Measurements from ENCODE around the gene TMED1. TPM values are rescaled to one million over a fixed set of nuclear protein-coding genes. Genes with fewer than 3 reads are reported as not detected.
A peak's percentile ranks its signal among the peaks of the same experiment; 100 is the strongest.

Gene TMED1
- total and polyA plus RNA-seq, 4 donors: 25.8 to 49.8 (median 33.9) TPM

DNA sequence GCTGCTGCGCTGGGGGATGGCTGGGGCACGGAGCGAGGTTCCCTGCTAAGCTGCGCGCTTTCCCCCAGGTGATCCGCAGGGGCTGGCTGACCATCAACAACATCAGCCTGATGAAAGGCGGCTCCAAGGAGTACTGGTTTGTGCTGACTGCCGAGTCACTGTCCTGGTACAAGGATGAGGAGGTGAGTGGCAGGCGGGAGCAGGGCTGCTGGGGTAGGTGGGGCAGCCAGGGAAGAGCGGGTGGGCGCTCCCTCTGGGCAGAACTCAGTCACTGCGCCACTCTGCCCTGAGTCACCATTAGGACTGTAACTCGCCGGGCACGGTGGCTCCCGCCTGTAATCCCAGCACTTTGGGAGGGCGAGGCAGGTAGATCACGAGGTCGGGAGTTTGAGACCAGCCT is 23.8 kb downstream of the TMED1 start:
- ATAC-seq (ENCODE audit: insufficient read depth, low FRiP score) (no peak), DNase-seq (no peak)
- Histone ChIP-seq H3K4me3 (no peak overlapping the region), H3K9ac (ENCODE audit: insufficient read depth in 1 of 2, low read length in 2 of 2) (no peak overlapping the region), H3K4me1 (ENCODE audit: control insufficient read depth in 5 of 5, insufficient read depth in 5 of 5, low read length in 5 of 5) (peaks cover 0 to 4% (median 0%) of the 10 kb centered on the region in 5 donors), H3K9me3 (ENCODE audit: control insufficient read depth in 4 of 4, insufficient read depth in 3 of 4, low read length in 3 of 4) (no peaks in the 10 kb centered on the region), H3K27ac (ENCODE audit: low read depth in 1 of 2, low read length in 1 of 2) (no peak overlapping the region), H3K36me3 (ENCODE audit: control insufficient read depth in 4 of 4, insufficient read depth in 4 of 4, low read length in 4 of 4) (peaks cover 0 to 64% (median 20%) of the 10 kb centered on the region in 4 donors), H3K27me3 (ENCODE audit: control insufficient read depth in 3 of 3, insufficient read depth in 3 of 3, low read length in 2 of 3) (no peaks in the 10 kb centered on the region)
- 87 to 92% methylated on average over 19 of the region's 19 CpGs for WGBS, 2 donors
- TF ChIP-seq, protein P1, sequence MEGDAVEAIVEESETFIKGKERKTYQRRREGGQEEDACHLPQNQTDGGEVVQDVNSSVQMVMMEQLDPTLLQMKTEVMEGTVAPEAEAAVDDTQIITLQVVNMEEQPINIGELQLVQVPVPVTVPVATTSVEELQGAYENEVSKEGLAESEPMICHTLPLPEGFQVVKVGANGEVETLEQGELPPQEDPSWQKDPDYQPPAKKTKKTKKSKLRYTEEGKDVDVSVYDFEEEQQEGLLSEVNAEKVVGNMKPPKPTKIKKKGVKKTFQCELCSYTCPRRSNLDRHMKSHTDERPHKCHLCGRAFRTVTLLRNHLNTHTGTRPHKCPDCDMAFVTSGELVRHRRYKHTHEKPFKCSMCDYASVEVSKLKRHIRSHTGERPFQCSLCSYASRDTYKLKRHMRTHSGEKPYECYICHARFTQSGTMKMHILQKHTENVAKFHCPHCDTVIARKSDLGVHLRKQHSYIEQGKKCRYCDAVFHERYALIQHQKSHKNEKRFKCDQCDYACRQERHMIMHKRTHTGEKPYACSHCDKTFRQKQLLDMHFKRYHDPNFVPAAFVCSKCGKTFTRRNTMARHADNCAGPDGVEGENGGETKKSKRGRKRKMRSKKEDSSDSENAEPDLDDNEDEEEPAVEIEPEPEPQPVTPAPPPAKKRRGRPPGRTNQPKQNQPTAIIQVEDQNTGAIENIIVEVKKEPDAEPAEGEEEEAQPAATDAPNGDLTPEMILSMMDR (IDR thresholded peaks at IDR 0.05; ENCODE audit: control extremely low read depth, extremely low read depth): no peak

DNA sequence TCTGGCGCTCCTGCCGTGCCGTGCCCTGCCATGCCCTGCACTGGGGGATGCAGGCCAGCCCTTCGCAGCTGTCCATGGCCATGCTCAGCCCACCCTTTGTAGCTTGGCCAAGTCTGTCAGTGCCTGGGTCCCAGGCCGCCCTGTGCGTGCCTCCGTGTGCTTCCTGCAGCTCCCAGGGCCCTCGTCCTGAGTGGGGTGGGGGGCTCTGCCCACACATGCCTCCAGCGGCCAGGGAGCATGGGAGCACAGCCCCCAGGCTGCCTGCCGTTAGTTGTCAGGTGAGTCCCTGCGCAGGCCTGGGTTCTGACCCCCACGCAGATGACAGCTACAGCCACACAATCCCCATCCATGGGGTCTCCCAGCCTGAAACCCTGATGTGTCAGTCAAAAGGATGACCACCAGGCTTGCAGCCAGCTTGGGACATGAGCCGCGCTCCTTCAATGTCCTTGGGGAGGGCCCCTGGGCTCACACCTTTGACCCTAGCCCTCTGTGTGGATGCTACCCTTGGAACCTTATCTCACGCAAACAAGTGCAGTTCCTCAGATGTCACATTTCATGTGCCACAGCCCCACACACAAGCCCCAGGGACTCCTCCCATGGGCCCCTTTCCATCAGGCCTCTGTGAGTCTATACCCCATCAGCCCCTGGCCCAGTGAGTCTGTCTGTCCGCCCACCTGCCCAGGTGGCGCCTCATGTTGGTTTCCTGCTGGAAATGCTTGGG is 24.5 kb downstream of the TMED1 start:
- Histone ChIP-seq H3K27me3 (ENCODE audit: control insufficient read depth in 3 of 3, insufficient read depth in 3 of 3, low read length in 2 of 3) (no peaks in the 10 kb centered on the region), H3K4me1 (ENCODE audit: control insufficient read depth in 5 of 5, insufficient read depth in 5 of 5, low read length in 5 of 5) (peaks cover 0 to 4% (median 0%) of the 10 kb centered on the region in 5 donors), H3K9me3 (ENCODE audit: control insufficient read depth in 4 of 4, insufficient read depth in 3 of 4, low read length in 3 of 4) (no peaks in the 10 kb centered on the region), H3K27ac (ENCODE audit: low read depth in 1 of 2, low read length in 1 of 2) (no peak overlapping the region), H3K36me3 (ENCODE audit: control insufficient read depth in 4 of 4, insufficient read depth in 4 of 4, low read length in 4 of 4) (peaks cover 0 to 59% (median 20%) of the 10 kb centered on the region in 4 donors), H3K9ac (ENCODE audit: insufficient read depth in 1 of 2, low read length in 2 of 2) (no peak overlapping the region), H3K4me3 (no peak overlapping the region)
- ATAC-seq (ENCODE audit: insufficient read depth, low FRiP score) (no peak), DNase-seq (no peak)
- WGBS, 2 donors: 89 to 94% methylated on average over 17 of the region's 17 CpGs
- TF ChIP-seq, protein P1 (IDR thresholded peaks at IDR 0.05; ENCODE audit: control extremely low read depth, extremely low read depth): no peak

DNA sequence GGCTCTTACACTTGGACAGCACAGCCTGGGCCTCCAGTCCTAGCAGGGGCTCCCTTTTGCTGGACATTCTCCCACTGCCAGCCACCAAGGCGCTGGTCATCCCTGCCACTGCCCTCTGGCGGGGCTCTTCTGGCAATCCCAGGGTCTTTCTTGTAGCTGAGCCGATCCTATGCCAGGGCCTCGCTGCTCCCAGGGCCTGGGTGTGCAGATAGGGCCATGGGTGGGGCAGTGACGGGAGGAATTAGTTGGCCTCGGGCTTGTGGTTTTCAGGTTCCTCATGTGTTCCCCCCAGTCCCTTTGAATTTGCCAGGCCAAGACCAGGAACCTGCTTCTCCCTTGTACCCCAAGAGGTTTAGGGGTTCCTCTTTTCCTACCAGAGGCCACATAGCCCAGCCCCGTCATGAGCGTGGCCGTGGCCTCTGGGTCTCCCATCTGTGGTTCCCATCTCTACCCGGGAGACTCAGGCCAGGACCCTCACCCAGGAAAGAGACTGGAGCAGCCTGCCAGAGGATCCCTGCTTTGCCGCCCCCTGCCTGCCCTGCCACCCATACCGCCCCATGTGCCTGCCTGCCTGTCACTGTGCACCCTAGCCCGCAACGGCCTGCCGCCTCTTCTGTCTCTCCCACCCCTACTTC is 26.2 kb downstream of the TMED1 start:
- no peak for ATAC-seq (ENCODE audit: insufficient read depth, low FRiP score)
- Histone ChIP-seq H3K36me3 (ENCODE audit: control insufficient read depth in 4 of 4, insufficient read depth in 4 of 4, low read length in 4 of 4) (peaks cover 0 to 50% (median 19%) of the 10 kb centered on the region in 4 donors), H3K4me3 (no peak overlapping the region), H3K27ac (ENCODE audit: low read depth in 1 of 2, low read length in 1 of 2) (peak overlapping the region in 1 of 2 donors; percentile 24), H3K9ac (ENCODE audit: insufficient read depth in 1 of 2, low read length in 2 of 2) (no peak overlapping the region), H3K4me1 (ENCODE audit: control insufficient read depth in 5 of 5, insufficient read depth in 5 of 5, low read length in 5 of 5) (no peaks in the 10 kb centered on the region), H3K9me3 (ENCODE audit: control insufficient read depth in 4 of 4, insufficient read depth in 3 of 4, low read length in 3 of 4) (no peaks in the 10 kb centered on the region), H3K27me3 (ENCODE audit: control insufficient read depth in 3 of 3, insufficient read depth in 3 of 3, low read length in 2 of 3) (no peaks in the 10 kb centered on the region)
- WGBS, 2 donors: 44 to 74% methylated on average over 15 of the region's 15 CpGs
- TF ChIP-seq, protein P1 (IDR thresholded peaks at IDR 0.05; ENCODE audit: control extremely low read depth, extremely low read depth): no peak
- no peak for DNase-seq

Data from lung (tissue), 12 donors.